ENCODE data around the gene NFATC1.
"Not testable (repeated sequence)": the region's sequence is repeated elsewhere in the genome, so short reads cannot be mapped to it uniquely, and the experiment has no call there.

The NFATC1 gene

DNA sequence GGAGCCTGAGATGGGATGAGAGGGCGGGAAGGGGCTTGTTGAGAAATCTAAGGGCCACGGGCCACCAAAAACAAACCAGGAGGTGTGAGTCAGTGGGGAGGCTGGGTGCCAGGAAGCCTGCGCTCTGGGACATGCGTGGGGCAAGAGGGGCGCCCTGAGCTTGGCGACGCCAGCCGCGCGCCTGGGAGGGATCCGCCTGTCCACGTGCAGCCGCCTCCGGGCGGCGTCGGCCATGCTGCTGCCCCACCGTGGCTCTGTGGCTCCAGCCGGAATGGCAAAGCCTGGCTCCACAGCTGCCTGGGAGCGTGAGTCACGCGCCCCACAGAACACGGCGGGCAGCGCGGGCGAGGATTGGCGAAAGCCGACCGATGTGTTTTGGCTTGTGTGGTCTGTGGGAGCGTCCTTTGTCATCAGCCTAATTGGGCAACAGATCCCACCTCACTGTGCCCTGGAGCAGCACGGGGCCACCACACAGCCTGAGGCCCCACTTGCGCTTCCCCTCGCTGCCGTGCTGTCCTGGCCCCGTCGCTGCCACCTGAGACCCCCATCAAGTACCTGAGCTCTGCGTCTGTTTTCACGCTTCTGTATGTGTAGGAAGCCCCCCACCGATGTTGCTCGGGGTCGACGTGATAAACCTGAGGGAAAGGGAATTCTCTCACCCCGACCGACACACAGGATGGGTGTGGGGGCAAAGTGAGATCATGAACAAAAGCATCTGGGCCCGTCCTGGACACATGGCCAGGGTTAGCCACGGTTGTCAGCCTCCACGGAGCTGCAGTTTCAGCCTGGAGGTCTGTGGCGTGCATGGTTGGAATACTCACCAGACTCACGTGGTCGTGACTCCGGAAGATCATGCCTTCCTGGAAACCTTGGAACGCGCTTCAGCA, 80.5 kb downstream of the NFATC1 start:
- DNase-seq (ENCODE audit: low read depth in 2 of 2): no peak

DNA sequence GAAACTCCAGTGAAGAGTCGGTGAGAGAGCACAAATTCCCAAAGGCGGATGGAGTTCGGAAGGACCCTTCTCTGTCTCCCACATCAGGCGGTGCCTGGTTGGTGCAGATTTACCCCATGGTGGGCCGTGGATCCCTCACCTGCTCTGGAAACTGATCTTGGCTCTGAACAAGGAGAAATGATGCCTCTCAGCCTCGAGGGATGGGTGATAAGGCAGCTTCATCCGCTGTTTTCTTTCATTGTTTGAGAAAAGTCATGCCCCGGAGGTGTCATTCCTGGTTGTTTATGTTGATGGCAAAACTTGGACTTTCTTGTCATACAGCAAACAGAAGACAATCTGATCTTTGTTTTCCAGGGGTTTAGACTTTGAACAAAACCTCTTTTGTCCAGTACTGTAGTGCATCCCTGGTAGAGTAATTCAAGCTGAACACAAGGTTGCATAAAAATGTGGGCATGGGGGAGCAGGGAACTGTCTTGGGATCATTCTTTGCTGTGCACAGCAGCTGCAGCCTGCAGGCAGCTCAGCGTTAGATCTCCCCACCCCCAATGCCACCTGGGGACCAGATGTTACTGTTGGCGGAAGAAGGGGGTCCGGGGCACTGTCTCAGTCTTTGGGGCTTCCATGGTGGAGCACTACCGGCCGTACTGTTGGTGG, 81.3 kb downstream of the NFATC1 start:
- no peak for DNase-seq (ENCODE audit: low read depth in 2 of 2)

DNA sequence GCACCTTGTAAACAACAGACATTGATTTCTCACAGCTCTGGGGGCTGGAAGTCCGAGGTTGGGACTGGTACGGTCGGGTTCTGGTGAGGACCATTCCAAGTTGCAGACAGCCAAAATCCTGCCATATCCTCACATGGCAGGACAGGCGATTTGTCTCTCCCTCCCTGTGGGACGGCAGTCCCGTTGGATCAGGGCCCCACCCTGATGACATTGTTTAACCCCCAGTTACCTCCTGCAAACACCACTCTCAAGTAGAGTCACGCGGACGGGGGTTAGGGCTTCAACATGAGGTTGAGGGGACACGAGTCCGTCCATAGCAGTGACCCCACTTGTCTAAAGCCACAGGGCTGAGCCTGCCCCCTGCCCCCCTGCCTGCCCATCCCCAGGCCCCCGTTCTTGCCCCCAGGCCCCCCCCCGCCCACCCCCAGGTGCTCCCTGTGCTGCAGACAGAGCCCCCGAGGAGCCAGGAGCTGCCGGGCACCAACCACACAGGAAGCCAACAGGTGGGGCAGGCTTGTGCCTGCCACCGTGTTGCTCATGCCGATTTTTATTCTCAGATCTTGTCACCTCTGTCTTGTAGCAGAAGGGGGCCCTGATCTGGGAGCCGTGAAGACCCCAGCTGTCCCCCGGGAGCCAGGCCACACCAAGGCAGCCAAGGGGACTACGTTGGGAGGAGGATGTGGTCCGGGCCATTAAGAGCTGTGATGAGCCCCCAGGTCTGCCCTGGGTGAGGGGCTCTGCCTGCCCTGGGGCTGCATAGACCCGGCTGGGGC, 82.2 kb downstream of the NFATC1 start:
- DNase-seq (ENCODE audit: low read depth in 2 of 2): no peak

DNA sequence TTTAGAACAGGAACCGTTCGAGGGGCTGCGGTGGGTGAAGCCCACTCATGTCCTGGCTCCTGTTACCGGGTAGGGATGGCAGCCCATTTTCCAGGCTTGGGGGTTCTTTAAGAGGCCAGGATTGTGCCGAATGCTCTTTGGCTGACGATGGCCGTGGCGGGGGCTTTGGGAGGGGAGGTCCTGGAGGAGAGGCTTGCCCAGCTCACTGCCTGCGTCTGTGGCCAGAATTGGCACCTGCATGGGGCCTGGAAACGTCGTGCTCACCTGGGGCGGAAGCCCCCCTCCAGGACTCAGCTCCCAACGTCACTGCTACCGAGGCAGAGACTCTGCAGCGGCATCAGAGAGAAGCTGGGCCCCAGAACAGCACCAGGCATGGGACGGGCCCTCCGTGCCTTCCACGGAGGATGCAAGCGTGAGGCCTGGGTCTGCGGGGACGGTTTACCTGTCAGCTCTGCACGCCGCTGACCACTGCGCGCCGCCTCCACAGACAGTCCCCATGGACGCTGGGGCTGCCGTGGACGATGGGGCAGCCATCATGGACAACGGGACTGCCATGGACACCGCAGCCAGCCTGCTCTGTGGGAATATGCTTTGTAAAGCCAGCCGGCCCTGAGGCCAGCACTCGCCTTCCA, 82.9 kb downstream of the NFATC1 start:
- DNase-seq (ENCODE audit: low read depth in 2 of 2): no peak

DNA sequence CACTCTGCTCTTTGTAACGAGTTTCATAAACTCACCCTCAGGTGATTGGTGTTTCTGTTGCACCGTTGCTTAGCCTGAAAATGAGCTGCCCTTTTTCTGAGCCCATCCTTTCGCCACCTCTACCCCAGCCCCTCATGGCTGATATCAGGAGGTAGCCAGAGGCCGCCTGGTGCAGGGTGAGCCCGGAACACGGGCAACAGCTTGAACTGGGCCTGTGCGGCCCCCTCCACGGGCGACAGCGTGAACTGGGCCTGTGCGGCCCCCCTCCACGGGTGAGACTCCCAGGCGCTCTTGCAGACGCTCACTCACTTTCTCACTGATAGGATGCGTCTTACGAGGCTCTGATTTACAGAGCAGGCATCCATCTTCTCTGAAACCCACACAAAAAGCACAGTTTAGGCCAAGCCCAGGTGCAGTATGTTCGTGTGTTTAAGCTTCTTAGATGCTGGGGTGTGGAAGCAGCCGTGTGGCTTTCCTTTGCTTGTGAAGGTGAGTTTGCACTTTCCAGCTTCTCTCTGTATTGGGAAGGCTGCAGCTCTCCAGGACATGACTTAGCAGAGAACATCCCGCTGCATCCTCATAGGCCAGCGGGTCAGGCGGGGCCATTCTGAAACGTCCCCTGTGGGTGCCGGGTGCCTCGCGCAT, 83.5 kb downstream of the NFATC1 start:
- DNase-seq (ENCODE audit: low read depth in 2 of 2): no peak

DNA sequence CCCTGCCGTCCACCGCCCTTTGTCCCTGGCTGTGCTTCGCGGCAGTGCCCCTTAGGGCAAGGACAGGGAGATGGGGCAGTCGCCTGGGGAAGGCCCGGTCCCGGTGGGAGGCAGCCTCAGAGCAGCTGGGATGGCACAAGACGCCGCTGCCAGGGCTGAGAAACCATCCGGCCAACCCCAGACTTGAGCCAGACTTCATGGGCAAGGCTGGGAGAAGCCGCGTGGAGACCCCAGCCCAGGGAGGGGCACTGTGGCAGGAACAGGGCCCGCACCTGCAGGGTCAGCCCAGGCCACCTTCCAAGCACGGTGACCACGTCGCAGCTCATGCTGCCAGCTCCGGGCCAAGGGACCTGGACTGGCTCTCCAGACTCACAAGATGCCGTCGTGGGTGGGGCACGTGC, 84.0 kb downstream of the NFATC1 start:
- no peak for DNase-seq (ENCODE audit: low read depth in 2 of 2)

DNA sequence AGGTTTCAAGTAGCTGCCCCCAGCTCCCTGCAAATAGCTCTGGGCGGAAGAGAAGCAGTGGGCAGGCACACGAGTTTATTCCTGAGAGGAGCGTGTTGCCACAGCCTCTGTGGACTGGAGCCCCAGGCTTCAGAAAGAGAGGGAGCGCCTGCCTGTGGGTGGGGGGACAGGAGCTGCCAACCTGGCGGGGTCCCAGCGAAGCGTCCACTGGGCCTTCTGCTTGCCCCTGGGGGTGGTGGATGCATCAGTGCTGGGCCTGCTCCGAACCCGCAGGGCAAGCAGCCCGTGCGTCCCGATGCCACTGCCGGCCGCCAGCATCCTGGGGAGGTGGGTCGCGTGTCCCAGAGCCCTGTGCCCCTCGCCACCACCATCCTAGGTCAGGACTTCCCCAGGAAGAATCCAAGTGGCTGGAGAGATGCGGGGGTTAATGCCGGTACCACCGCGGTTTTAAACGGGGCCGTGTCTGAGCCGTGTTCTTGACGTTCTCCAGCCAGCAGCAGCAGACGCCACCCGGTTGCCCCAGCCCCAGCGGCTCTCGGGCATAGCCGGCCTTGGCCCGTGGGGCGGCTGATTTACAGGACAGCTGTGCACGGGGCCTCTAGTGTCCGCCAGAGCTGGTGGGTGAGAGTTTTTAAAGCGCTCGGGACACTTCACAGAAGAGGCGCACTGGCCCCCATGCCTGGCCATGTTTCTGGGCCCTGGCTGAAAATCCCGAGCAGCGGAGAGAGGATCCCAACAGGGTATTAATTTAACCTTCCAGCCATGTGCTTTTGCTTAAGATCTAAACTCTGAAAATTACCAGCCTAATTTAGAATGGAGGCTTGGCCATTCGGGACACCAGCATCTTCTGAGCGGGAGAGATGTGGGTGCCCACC, 84.7 kb downstream of the NFATC1 start:
- DNase-seq (ENCODE audit: low read depth in 2 of 2): no peak

DNA sequence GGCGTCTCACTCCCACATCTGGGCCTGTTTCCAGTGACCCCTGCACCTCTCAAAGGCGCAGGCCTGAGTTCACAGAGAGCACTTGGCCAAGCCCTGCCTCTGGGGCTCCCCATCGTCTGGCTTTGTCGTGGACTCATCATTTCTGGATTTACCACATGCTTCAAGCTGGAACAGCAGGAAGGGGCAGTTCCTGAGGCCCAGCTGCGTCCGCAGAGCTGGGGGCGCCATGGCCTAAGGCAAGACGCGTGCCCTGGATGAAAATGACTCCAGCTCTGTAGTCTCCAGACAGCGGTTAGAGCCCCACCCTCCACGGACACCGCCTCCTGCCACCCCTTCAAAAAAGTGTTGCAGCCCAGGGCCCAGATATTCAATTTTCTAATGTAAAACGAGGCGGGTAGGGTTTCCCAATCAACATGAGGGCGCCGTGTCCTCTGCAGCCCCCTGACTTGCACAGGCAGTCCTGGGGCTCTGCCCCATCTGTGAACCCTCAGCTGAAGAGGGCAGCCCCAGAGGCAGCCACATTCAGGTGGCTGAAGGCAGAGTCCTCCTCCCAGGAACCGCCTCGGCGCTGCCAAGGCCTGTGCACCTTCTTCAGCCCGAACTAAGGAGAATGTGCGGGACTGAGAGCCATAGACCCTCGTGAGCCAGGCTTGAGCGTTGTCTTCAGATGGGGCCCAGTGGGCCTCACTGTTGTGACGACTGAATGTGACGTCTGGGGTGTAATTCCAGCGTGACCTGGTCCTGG, 85.5 kb downstream of the NFATC1 start:
- DNase-seq (ENCODE audit: low read depth in 2 of 2): no peak

DNA sequence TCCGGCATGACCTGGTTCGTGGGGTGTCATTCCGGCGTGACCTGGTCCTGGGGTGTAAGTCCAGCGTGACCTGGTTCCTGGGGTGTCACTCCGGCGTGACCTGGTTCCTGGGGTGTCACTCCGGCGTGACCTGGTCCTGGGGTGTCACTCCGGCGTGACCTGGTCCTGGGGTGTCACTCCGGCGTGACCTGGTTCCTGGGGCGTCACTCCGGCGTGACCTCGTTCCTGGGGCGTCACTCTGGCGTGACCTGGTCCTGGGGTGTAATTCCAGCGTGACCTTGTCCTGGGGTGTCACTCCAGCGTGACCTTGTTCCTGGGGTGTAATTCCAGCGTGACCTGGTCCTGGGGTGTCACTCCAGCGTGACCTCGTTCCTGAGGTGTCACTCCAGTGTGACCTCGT, 87.7 kb downstream of the NFATC1 start:
- DNase-seq (ENCODE audit: low read depth in 2 of 2): not testable (repeated sequence)

DNA sequence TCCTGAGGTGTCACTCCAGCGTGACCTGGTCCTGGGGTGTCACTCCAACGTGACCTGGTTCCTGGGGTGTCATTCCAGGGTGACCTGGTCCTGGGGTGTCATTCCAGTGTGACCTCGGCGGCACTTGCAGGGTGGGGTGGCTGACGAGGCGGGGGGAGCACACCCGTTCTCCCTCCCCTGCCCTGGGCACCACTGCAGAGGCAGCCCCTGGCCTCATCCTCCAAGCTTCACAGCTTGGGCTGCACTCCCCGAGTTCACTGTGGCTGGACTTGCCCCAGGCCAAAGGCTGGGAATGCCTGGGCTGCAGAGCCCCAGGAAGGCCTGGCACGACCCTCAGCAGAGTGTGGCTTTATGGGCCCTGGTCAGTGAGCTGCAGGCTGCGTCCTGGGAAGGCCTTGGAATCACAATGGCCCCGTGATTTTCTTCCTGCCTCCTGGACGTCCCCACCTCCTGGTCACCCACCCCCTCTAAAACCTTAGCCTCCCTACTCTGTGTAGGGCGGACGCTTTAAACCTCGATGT, 88.3 kb downstream of the NFATC1 start:
- no peak for DNase-seq (ENCODE audit: low read depth in 2 of 2)

DNA sequence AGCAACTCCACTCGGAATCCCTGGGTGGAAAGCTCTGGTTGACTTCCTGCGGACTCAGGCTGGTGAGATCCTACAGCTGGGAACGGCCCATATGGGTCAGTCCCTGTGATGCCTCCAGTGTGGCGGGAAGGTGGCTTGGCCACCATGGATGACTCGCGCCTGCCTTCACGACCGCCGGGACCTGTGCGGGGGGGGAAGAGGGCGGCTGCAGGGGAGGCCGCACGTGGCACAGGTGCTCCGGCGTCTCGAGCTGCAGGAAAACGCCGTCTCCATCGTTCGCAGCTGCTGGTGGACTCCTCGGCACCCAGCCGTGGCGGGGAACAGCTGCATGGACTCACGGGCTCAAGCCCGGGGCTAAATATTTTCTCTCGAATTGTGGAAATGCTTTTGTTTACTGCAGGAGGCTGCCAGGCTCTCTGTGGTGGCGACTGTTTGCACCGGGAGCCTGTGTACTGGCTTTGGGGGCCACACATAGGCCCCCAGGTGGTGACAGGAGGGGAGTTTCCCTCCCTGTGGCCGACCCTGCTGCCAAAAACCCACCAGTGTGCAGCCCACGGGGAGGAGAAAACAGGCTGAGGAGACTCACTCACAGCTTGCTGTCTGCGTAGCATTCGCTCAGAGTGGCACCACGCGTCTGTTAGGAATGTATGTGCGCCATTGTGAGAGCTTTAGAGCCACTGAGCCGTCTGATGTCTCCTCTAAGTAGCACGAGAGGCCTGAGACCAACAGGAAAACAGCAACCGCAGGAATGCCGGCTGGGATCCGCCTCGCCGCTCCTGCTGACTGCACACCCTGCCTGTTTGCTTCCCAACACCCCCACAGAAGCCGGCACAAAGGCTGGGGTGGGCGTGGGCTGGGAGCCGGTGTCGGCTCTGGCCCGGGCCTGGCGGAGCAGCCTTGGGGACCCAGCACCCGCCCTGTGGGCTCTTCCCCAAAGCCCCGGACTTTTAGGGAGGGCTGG, 89.2 kb downstream of the NFATC1 start:
- no peak for DNase-seq (ENCODE audit: low read depth in 2 of 2)

DNA sequence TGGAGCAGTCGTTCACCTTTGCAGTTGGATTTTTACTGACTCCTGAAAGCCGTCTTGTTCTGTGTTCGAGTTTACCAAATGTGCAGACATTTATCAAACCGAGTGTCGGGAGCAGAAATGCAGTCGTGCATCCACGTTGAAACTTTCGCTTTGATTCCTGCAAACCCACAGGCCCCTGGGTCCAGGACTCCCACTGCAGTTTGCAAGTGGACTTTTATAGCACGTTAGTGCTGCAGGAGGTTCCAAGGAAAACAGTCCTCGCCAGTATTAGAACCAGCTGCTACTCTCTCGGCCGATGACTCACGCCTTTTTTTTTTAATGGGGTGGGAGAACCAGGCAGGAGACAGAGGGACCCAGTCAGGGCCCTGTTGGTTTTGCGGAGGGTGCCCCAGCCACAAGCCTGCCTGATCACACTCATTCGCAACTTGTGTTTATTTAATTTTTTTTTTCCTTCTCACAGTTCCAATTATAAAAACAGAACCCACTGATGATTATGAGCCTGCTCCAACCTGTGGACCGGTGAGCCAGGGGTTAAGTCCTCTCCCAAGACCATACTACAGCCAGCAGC, 90.1 kb downstream of the NFATC1 start:
- DNase-seq (ENCODE audit: low read depth in 2 of 2): no peak

DNA sequence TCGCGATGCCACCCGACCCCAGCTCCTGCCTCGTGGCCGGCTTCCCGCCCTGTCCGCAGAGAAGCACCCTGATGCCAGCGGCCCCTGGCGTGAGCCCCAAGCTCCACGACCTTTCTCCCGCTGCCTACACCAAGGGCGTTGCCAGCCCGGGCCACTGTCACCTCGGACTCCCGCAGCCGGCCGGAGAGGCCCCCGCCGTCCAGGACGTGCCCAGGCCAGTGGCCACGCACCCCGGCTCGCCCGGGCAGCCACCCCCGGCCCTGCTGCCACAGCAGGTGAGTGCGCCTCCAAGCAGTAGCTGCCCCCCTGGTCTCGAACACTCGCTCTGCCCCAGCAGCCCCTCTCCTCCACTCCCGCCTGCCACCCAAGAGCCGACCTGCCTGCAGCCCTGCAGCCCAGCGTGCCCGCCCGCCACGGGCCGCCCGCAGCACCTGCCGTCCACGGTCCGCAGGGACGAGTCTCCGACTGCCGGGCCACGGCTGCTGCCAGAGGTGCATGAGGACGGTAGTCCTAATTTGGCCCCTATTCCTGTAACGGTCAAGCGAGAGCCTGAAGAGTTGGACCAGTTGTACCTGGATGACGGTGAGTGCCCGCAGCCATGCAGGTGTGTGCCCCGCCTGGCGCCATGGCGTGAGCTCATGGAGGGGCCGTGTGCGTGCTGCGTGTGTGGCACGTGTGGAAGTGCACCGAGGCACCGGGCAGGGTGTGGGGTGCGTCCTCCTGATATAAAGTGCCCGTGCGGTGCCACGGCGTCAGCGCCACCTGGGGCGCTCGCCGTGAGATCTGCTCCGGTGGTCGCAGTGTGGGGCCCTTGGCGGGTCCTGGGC, 90.8 kb downstream of the NFATC1 start:
- no peak for DNase-seq (ENCODE audit: low read depth in 2 of 2)

DNA sequence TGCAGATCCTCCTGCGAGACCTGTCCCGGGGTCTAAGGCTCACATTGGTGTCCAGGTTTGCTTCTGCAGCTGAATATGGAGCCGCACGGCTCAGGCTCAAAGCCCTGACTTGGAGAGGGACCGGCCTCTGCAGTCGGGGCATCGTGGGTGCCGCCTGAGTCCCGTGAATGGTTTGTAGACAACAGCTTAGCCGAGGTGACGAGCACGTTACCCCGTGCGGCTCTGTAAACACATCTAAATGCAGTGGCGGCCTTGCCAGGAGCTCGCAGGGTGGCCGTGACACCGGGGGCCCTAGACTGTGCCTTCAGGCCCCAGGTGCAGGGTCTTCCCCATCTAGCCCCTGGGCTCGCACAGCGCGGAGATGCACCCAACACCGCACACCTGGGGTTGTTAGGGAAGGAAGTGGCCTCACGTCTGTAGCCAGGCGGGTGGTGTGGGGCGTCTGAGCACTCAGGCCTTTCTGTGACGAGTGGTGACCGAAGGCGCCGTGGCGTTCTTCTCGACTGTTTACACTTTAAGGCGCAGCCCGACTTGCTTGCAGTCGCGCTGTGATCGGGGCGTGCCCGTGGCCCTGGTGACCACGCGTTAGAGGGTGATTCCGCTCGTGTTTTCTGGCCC, 91.6 kb downstream of the NFATC1 start:
- DNase-seq (ENCODE audit: low read depth in 2 of 2): no peak

DNA sequence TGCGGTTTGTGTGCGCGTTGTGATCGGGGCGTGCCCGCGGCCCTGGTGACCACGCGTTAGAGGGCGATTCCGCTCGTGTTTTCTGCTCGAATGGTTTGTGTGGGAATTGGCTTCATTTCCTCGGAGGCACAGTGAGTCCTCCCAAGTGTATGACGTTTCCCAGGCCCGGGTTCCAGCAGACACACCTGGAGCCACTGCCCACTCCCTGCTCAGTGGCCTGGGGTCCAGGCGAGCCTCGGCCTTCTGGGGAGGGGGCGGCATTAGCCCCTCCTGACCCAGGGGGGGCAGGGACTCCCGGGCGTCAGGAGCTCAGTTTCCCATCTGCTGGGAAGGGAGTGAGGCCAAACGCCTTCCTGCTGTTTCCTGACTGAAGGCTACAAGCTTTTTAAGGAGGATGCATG, 92.1 kb downstream of the NFATC1 start:
- no peak for DNase-seq (ENCODE audit: low read depth in 2 of 2)

DNA sequence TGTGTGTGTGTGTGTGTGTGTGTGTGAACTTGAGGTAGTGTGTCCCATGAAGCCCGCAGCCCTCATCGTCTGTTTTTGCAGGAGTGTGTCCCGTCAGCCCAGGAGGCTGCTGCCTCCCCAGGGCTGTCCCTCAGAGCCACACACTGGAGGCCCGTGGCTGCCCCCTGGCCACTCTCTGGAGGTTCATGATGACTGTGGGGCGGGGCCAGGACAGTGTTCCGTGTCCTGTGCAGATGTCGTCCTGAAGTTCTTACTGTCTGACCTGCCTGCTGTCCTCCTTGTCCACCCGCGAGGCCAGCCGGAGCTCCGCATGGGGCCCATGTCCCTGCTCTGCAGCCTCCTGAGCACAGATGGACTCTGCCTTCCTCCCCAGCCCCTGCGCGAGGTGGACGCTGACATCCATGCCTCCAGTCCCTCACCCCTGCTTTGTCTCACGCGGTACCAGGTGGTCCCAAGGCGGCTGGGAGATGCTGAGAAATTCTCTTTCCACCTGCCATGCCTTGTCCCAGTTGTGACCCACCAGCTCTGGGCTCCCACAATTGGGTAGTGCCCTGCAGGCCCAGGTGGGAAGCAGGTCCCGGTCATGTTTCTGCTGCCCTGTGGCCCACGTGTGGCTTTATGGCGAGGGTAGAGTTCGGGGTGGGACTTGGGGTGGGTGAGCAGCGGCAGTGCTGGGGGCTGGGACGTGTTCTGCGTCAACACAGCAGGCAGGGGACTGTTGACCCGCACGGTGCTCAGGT, 92.8 kb downstream of the NFATC1 start:
- no peak for DNase-seq (ENCODE audit: low read depth in 2 of 2)

Data from stimulated activated CD8-positive, alpha-beta memory T cell treated with anti-CD3 and anti-CD28 coated beads, Interleukin-15, amount 100 ng/mL, for 4 hours (primary cell).